Breast epithelium (tissue), 3 donors: Measurements from ENCODE around the gene C2orf68.

Experiments used
- POLR2A ChIP-seq: fragments of 450-650 bp; IDR thresholded peaks from one replicate; pipeline ENCODE4 v1.6.1; 2016; ENCODE audit warnings: antibody characterized with exemption, mild to moderate bottlenecking, moderate library complexity
- POLR2AphosphoS5 ChIP-seq, 3 donors: sonication (generic); formaldehyde crosslinking; IDR thresholded peaks; one replicate each; pipeline ENCODE4 v1.6.1; 2017; ENCODE audit warnings: antibody characterized with exemption in 3 of 3
- TF ChIP-seq, protein P1 (sequence below), 3 donors: fragments of 450-650 bp; IDR thresholded peaks; one replicate each; pipeline ENCODE4 v1.5.1; 2016 to 2017; ENCODE audit warnings: antibody characterized with exemption in 3 of 3, mild to moderate bottlenecking in 3 of 3, moderate library complexity in 3 of 3

DNA sequence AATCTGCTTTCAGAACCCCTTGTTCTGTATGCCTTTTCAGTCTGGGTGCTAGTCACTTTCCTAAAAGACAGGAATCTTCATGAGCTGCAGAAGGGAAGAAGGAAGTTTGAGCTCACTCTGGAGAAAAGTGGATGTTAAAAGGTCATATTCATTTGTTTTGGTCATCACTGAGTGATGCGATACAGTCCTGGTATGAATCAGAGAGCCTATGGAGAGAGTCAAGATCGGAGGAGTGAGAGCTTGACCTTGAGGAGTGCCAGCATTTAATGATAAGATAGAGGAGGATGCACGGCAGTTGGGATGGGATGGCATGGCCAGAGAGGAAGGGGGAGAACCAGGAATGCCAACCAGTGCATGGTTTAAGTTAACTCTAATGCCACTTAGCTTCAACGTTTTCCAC is 23.8 kb upstream of the C2orf68 start:
- TF ChIP-seq, protein P1, sequence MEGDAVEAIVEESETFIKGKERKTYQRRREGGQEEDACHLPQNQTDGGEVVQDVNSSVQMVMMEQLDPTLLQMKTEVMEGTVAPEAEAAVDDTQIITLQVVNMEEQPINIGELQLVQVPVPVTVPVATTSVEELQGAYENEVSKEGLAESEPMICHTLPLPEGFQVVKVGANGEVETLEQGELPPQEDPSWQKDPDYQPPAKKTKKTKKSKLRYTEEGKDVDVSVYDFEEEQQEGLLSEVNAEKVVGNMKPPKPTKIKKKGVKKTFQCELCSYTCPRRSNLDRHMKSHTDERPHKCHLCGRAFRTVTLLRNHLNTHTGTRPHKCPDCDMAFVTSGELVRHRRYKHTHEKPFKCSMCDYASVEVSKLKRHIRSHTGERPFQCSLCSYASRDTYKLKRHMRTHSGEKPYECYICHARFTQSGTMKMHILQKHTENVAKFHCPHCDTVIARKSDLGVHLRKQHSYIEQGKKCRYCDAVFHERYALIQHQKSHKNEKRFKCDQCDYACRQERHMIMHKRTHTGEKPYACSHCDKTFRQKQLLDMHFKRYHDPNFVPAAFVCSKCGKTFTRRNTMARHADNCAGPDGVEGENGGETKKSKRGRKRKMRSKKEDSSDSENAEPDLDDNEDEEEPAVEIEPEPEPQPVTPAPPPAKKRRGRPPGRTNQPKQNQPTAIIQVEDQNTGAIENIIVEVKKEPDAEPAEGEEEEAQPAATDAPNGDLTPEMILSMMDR (IDR thresholded peaks at IDR 0.05) = no peak
- TF ChIP-seq POLR2AphosphoS5 (IDR thresholded peaks at IDR 0.05) (no peak), POLR2A (no peak)
